ENCODE measurements around the gene PCBP3. TPM values are rescaled to one million over a fixed set of nuclear protein-coding genes. Genes with fewer than 3 reads are reported as not detected.

The PCBP3 gene
- total RNA-seq, 2 experiments from 2014 or later, result 3.4 to 3.8 TPM

- ATAC-seq (ENCODE audit: poor library complexity), result no peak
- Histone ChIP-seq H3K27ac (ENCODE audit: low read depth in 1 of 2, low read length in 2 of 2) (no peak overlapping the region), H3K4me1 (ENCODE audit: insufficient read depth, low read length) (peaks cover 17% of the 10 kb centered on the region), H3K36me3 (ENCODE audit: insufficient read depth, low read length) (no peaks in the 10 kb centered on the region), H3K27me3 (ENCODE audit: control insufficient read depth in 1 of 2, insufficient read depth in 2 of 2, low read length in 2 of 2) (no peaks in the 10 kb centered on the region), H3K9me3 (ENCODE audit: control insufficient read depth in 1 of 2, insufficient read depth in 1 of 2, low read length in 2 of 2) (no peaks in the 10 kb centered on the region), H3K4me3 (ENCODE audit: low read length) (no peak overlapping the region)
- H3K27me3 Mint-ChIP-seq, result no peaks in the 10 kb centered on the region
- ChIA-PET POLR2A (no interaction called here), CTCF (no interaction called here)
- no peaks in the 10 kb centered on the region for H3K36me3 Mint-ChIP-seq (ENCODE audit: low read depth)
- peak in 1 of 14 experiments; percentile 6 for DNase-seq
- no peak for TF ChIP-seq CTCF (IDR thresholded peaks at IDR 0.05)
- peak overlapping the region; percentile 79 for H3K27ac Mint-ChIP-seq
- H3K4me1 Mint-ChIP-seq (ENCODE audit: low read depth), result peaks cover 12% of the 10 kb centered on the region
- intact Hi-C loops (cut with DNase I, micrococcal nuclease), result no loop called here
- no peak overlapping the region for H3K4me3 Mint-ChIP-seq
- no peaks in the 10 kb centered on the region for H3K9me3 Mint-ChIP-seq
Measured at GRCh38 chr21:45828580-45829570, 185.3 kb downstream of the PCBP3 start.

- H3K4me3 Mint-ChIP-seq, result no peak overlapping the region
- Histone ChIP-seq H3K36me3 (ENCODE audit: insufficient read depth, low read length) (no peaks in the 10 kb centered on the region), H3K27me3 (ENCODE audit: control insufficient read depth in 1 of 2, insufficient read depth in 2 of 2, low read length in 2 of 2) (no peaks in the 10 kb centered on the region), H3K4me3 (ENCODE audit: low read length) (no peak overlapping the region), H3K9me3 (ENCODE audit: control insufficient read depth in 1 of 2, insufficient read depth in 1 of 2, low read length in 2 of 2) (no peaks in the 10 kb centered on the region), H3K27ac (ENCODE audit: low read depth in 1 of 2, low read length in 2 of 2) (no peak overlapping the region), H3K4me1 (ENCODE audit: insufficient read depth, low read length) (peaks cover 17% of the 10 kb centered on the region)
- no peaks in the 10 kb centered on the region for H3K36me3 Mint-ChIP-seq (ENCODE audit: low read depth)
- no peaks in the 10 kb centered on the region for H3K27me3 Mint-ChIP-seq
- no peaks in the 10 kb centered on the region for H3K9me3 Mint-ChIP-seq
- H3K27ac Mint-ChIP-seq, result no peak overlapping the region
- ChIA-PET CTCF (no interaction called here), POLR2A (no interaction called here)
- no peak for TF ChIP-seq CTCF (IDR thresholded peaks at IDR 0.05)
- no peak for DNase-seq
- H3K4me1 Mint-ChIP-seq (ENCODE audit: low read depth), result peaks cover 12% of the 10 kb centered on the region
- intact Hi-C loops (cut with DNase I, micrococcal nuclease), result no loop called here
- ATAC-seq (ENCODE audit: poor library complexity), result no peak
Measured at GRCh38 chr21:45829668-45830067, 186.1 kb downstream of the PCBP3 start.

GRCh38 chr21:45830221-45830640 lies 186.7 kb downstream of the PCBP3 start:
- H3K27me3 Mint-ChIP-seq, result no peaks in the 10 kb centered on the region
- intact Hi-C loops (cut with DNase I, micrococcal nuclease), result no loop called here
- Histone ChIP-seq H3K27ac (ENCODE audit: low read depth in 1 of 2, low read length in 2 of 2) (no peak overlapping the region), H3K27me3 (ENCODE audit: control insufficient read depth in 1 of 2, insufficient read depth in 2 of 2, low read length in 2 of 2) (no peaks in the 10 kb centered on the region), H3K9me3 (ENCODE audit: control insufficient read depth in 1 of 2, insufficient read depth in 1 of 2, low read length in 2 of 2) (no peaks in the 10 kb centered on the region), H3K4me3 (ENCODE audit: low read length) (no peak overlapping the region), H3K4me1 (ENCODE audit: insufficient read depth, low read length) (peaks cover 17% of the 10 kb centered on the region), H3K36me3 (ENCODE audit: insufficient read depth, low read length) (no peaks in the 10 kb centered on the region)
- H3K9me3 Mint-ChIP-seq, result no peaks in the 10 kb centered on the region
- ChIA-PET POLR2A (no interaction called here), CTCF (no interaction called here)
- no peak for TF ChIP-seq CTCF (IDR thresholded peaks at IDR 0.05)
- DNase-seq (no peak), ATAC-seq (ENCODE audit: poor library complexity) (no peak)
- H3K36me3 Mint-ChIP-seq (ENCODE audit: low read depth), result no peaks in the 10 kb centered on the region
- no peak overlapping the region for H3K27ac Mint-ChIP-seq
- H3K4me3 Mint-ChIP-seq, result no peak overlapping the region
- peaks cover 12% of the 10 kb centered on the region for H3K4me1 Mint-ChIP-seq (ENCODE audit: low read depth)

All from CD4-positive, alpha-beta T cell (primary cell).